ENCODE measurements around the gene NEO1.
A peak's percentile ranks its signal among the peaks of the same experiment; 100 is the strongest.

NEO1 gene

DNA sequence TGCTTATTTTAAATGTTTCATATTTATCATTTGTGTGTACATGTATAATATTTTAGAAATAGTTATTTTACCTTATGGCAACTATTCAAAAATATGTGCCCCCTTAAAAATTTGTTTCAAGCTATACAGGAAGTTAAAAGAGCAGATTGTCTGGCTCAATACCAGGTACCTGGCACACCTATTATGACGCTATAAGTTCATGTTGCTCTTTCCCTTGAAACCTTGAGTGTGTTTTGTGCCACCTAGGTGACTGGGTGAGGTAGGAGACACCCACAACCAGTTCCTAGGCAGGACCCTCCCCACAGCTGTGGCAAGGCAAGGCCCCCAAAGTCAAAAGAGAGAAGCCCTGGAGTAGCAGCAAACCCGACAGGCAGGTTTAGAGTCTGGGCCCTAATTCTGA lies 20.6 kb upstream of the NEO1 start:
- DNase-seq (ENCODE audit: low read depth, low spot score): no peak

DNA sequence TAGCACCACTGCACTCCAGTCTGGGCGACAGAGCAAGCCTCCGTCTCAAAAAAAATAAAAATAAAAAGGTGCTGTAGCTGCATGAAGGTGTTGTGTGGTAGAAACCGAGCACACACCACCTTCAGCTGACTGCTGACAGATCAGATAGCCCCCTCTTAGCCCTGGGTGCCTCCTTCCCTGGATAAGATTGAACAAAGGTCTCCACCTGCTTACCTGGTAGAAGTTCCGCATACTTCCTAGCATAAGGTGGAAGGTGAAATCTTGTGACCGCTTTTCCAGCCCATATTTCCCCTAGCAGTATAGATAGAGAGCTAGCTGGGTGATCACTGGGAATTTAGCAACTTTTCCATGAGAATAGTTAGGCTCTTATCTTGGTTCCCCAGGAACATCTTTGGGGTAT lies 18.7 kb upstream of the NEO1 start:
- DNase-seq (ENCODE audit: low read depth, low spot score): no peak

DNA sequence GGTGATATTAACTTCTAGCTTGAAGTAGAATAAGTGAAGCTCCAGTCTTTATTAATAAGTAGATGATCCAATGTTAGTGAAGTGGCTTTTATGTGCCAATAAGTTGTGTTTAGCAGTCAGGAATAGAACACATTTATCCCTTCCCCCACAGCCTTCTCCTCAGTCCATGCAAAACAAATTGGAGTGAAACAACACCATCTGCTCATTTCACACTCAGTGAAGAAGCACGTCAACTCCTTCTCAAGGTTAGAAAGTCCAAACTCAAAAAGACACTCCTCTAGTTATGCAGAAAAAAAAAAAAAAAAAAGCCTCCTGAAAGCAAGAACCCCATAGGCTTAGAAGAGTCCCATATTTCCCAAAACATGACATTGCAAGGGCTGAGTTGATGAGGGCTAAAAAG lies 18.0 kb upstream of the NEO1 start:
- DNase-seq (ENCODE audit: low read depth, low spot score): no peak

DNA sequence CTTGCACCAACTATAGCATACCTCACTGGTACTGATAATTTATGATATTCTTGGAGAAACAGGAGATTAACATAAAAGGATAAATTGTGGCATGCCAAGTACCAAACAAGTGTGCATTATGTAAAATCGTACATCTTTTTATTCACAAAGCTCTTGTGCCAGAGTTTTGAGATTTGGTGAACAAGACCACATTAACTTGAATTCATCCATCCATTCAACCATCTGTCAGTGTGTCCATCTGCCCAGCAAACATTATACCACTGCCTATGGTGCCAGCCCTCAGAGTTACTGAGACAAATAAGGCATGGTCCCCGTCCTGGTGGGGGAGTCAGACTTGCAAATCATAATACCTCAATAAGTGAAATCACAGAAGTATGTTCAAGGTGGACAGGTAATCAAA lies 17.0 kb upstream of the NEO1 start:
- DNase-seq (ENCODE audit: low read depth, low spot score): no peak

DNA sequence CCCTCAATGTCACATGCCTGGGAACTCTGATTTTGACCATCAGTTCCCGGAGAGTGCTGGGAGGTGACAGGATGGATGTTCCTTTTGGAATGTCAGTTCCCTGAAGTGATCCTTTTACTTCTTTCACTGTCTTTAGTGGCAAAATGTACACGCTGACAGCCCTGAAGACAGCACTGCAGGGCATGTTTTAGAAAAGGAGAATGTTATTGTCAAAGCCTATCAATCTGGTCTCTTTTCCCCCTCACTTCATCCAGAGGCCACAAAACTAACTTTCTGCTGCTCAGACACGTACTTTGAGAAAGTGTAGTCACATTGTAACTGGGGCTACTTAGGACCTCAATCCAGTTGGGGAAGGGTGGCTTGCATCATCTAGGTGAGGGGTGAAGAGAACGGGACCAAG lies 14.0 kb upstream of the NEO1 start:
- DNase-seq (ENCODE audit: low read depth, low spot score): no peak

DNA sequence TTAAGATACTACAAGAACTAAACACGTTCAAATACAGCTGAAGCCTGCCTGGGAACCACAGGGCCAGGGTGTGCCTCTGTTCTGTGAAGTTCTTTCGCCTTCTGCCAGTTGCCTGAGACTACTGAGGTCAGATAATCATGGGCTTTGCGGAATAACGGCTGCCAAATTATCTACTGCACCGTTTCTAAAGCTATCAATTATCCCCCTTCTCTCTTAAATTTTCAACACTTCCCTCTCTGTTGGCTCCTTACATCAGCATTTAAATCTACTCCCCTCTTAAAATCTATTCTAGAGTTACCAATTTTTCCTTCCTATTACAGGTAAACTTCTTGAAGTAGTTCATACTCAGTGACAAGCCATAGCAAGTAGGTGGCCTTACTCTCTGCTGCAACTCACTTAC lies 6.2 kb upstream of the NEO1 start:
- no peak for DNase-seq (ENCODE audit: low read depth, low spot score)

DNA sequence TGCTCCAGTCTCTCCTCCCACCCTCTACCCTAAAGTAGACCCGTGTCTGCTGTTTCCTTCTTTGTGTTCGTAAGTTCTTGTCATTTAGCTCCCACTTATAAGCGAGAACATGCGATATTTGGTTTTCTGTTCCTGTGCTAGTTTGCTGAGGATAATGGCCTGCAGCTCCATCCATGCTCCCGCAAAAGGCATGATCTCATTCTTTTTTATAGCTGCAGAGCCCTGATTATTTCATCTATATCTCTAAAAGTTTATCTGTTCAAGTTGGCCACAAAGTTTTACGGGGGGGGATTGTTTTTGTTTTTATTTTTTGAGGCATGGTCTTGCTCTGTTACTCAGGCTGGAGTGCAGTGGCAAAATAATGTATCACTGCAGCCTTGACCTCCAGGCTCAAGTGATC lies 4.4 kb upstream of the NEO1 start:
- no peak for DNase-seq (ENCODE audit: low read depth, low spot score)

DNA sequence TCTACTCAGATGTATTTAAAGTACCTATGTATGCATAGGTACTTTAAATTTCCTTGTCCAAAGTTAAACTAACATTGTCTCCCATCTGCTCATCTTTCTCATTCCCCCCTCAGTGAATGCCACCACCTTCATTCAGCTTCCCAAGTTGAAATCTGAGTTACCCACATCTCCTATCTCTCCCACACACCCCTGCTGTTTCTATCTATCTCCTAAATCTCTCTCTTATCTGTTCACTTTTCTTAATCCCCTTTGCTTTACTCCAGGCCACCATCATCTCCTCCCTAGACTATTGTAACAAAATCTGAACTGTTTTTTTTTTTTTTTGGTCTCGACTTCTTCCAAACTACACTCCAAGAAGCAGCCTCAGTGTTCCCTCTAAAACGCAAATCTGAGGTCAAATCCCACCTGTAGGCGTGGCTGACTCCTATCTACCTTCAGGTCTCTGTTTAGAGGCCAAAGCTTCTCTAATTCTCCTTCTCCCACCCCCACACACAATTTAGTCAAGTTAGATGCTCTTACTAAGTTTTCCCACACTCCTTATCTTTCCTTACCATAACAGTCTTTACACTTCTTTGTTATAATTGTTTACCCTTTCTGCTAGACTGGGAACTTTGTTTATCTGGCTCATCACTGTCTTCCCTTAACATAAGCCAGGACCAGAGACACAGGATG lies 3.5 kb upstream of the NEO1 start:
- no peak for DNase-seq (ENCODE audit: low read depth, low spot score)

DNA sequence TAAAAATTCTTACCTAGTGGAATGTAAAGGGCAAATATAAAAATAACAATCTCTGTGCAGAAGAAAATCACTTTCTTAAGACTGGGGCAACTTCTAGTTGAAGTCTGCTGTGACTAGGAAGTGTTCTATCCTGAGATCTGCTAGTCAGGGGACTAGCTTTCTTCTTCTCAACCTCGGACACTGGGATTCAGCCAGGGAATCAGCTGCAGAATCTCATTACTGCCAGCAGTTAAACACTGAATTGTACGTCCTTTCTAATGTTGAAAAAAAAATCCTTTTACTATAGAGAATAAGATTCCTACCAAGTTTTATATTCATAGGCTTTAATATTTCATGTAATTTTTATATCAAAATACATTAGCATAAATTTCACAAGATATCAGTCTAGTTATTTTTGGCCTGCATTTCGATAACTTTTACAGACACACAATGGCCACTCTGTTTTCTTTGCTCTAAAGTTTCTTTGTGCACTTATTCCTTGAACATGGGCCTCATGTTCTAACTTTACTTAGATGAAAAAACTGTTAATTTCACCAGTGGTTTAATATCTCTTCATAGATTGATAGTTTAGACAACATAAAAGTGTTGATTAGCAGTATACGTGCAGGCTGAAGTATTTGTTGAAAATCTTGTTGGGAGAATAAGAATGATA lies 2.6 kb upstream of the NEO1 start:
- DNase-seq (ENCODE audit: low read depth, low spot score): no peak

DNA sequence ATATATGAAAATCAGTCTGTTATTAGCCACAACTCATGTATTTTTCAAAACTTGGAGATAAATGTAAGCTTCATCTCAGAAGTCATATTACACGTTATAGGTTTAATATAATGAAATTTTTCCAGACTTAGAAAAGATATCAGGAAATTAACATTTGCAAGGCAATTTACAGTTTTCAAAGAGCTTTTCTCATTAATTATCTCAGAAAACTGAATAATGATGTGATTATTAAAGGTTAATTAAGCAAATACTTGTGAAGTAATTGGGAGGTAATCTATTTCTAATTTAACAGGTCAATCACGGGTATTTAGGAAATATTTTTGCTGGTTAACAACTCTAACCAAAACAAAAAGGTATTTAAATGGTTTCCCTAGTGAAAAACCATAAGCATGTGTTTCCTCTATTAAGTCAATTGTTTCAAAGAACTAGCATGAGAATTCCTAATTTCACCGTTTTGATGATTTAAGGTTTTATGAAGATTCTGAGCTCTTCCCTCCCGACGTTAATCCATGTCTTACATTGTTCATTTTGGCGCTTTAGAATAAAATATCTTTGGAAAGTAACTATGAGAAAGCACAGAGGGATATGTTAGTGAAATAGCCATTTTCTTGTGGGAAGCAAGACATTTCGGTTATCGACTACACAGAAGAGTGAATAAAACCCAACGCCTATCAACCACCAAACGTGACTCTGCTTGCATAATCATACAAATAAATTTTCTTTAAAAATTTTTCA lies 1.5 kb upstream of the NEO1 start:
- DNase-seq (ENCODE audit: low read depth, low spot score): no peak

DNA sequence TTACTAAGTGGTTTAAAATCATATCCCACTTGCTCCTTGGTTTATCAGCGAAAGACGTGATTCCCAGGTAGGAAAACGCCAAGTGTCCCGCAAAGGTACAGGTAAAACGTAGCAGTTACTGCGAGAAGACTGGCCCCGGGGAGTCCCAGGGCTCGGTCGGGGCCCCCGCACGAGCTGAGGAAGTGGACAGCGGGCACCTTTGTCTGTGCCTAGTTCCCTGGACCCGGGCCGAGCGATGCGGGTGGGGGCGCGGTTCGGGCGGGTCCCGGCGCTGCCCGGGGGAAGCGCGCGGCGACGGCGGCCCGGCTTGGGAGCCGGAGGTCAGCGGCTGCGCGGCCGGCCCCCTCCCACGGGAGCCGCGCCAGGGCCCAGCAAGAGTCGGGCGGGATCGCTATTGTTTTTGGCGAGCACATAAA lies 864 bp upstream of the NEO1 start:
- DNase-seq (ENCODE audit: low read depth, low spot score): no peak

DNA sequence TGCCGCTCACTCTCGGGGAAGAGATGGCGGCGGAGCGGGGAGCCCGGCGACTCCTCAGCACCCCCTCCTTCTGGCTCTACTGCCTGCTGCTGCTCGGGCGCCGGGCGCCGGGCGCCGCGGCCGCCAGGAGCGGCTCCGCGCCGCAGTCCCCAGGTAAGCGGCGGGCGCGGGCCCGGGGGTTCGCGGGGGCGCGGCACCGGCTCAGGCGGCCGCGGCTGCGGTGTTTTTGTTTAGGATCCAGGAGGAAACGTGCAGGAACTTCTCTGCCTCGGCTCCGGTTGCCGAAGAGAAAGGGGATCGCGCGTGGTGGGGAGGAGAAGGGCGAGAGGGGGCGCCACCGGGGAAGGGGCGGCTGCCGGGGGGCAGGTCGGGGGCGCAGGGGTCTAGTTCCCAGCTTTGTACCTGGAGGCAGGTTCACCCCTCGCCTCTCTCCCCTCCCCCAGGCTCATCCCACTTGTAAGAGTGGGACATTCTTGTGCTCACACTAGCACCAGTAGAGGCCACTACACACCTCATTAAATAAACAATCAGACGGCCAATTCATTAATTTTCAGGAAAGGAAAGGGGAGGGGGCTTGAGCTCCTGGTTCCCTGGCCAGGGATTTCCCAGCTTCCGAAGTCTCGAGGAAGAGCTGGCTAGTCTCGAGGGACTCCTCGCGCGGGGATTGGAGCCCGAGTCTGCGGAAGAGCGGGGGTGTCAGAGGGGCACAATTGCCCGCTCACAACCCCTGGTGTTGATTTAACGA lies 562 bp downstream of the NEO1 start:
- peak; percentile 35 for DNase-seq (ENCODE audit: low read depth, low spot score)

DNA sequence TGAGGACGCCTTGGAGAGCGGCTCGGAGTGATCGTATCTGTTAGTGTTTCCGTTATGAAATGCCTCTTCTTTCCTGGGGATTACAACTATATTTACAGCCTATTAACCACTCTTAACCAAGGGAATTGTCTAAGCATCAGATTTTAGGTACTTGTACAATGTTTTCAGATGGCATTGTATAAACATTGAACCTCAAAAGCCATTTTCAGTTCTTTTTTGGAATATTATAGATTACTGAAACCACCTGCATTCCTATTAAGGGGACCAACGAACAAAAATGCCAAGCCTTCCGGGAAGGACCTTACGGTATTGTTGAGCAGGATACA lies 1.1 kb downstream of the NEO1 start:
- no peak for DNase-seq (ENCODE audit: low read depth, low spot score)

DNA sequence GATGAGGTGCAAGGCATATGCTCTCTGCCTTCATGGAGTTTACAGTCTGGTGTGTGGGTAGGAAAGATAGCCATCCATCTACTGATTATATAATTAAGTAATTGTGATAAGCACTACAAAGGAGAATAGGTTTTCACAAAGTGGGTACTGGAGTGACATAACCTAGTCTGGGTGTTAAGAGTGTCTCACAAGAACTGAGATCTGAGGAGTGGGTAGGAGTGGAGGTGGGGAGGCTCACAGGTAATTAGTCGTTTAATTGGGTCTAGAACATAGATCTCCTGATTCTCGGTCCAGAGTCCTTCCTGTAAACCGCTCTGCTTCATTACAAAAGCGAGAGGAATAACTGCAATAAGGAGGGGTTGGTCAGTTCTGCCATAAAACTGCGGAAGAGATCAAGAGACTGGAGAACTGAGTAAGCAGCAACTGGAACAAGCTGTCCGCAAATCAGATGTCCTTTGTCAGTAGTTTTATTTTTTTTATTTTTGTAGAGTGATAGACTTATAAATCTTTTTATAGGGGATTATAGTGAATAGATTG lies 2.2 kb downstream of the NEO1 start:
- no peak for DNase-seq (ENCODE audit: low read depth, low spot score)

DNA sequence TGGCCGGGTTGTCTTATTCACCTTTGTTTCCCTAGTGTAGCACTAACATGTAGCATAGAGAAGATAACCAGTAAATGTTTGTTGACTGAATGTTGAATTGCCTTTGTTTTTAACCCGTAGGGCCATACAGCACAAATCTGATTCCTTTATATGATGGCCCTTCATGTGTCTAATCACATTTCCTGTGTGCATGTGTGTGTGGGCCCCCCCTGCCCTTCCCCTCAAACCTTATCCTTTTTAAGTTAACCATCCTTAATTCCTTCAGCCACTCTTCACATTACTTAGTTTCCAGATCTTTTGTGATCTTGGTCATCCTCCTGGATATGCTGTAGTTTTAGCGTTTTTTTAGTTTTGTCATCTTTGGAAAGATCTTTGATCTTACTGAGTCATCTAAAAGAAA lies 4.2 kb downstream of the NEO1 start:
- no peak for DNase-seq (ENCODE audit: low read depth, low spot score)

DNA sequence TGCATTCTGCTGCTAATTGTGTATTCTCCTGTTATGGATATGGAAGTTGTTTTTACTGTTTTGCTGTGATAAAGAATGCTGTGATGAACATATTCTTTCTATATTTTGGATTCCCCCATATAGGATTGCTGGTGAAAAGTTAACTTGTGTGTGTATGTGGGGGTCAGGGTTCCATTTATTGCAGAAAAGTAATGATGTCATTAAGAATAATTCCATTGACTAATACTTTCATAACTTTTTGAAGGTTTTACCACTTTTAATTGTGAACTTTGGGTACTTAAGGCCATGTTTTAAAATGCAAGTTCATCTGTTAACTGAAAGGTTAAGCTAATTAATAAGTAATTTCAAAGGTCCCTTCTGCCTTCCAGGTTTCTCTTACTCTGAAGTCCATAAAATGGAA lies 6.2 kb downstream of the NEO1 start:
- DNase-seq (ENCODE audit: low read depth, low spot score): no peak

DNA sequence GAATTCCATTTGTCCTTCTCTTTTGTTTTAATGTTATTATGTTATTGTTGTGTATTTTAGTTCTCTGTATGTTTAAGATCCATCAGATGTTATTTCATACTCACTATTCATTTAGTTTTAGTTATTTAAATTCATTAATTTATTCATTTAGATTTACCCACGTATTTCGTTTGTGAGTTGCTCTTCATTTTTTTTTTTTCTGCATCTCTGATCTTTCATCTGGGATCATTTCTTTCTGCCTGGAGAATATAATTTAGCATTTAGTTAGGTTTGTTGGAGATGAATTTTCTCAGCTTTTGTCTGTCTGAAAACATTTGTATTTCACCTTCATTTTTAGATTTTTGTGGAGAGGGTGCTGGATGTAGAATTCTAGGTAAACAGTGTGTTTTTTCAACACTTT lies 12.9 kb downstream of the NEO1 start:
- DNase-seq (ENCODE audit: low read depth, low spot score): no peak

DNA sequence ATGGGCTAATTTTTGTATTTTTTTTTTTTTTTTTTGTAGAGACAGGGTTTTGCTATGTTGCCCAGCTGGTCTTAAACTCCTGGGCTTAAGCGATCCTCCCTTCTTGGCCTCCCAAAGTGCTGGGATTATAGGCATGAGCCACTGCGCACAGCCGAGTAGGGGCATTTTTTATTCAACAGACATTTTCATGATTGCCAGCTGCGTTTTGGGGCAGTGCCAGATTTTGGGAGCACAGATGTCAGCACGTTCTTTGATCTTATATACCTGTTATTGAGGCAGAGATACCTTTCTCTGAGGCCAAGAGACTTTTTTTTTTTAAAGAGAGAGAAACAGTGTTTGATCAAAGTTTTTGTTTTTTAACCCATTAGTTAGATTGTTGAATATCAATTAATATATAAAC lies 16.8 kb downstream of the NEO1 start:
- no peak for DNase-seq (ENCODE audit: low read depth, low spot score)

DNA sequence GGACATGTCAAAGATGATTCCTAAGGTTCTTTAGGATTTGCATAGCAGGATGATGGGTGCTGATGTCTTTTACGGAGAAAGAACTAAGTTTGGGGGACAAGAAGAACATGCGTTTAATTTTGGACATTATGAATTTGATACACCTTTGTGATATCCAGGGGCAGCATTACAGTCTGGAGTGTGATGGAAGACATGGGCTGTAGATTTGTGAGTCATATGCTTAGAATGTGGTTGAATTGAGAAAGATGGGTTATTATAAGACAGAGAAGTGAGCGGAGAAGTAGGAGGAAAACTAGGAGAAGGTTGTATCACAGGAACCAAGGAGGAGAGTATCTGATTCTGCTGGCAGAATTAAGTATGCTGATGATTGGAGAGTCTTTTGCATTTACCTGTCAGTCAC lies 20.6 kb downstream of the NEO1 start:
- DNase-seq (ENCODE audit: low read depth, low spot score): no peak

DNA sequence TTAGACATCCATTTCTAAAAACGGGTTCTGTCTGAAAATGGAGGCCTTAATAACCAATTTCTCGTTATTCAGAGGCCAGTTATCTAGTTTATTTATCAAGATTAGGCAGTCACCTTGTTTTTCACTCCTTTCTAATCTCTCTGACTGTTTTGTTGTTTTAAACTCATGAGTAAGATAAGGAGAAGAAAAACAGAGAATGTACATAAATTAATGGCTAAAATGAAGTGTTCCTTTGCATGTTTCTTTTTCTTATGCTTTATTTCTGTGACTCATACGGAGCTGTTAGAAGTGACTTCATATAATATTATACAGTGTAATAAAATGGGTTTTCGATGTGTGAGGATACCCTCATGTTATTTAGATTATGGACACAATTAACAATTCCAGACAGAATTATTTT lies 22.0 kb downstream of the NEO1 start:
- DNase-seq (ENCODE audit: low read depth, low spot score): no peak

DNA sequence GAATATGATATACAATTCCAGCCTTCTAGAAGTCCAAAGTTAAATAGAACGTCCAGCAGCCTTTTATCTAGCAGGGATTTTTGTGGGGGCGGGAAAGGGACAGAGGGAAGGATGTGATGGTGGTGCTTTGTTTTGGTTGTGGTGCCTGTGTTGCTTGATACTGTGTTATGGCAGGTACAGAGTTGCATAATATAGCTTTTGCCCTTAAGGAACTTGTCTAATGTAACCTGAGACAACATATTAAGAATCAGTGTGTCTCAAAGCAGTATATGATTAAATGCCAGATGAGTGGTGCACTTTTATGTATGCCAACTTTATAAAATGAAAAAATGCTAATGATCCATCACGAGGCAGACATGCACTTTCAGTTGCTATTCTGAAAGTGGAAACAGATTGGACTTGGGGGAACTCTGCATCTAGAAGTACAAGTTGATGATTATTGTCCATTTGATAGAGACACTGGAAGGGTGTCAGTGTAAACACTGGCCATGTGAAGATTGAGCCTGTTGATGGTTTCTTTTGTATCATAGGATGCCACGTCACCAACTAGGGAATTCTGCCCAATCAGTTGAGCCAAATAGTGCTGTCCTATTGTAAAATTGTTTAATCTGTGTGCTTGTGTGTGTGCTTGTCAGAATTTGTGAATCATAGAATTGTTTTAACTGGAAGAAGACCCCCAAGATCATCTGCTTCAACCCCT lies 23.0 kb downstream of the NEO1 start:
- DNase-seq (ENCODE audit: low read depth, low spot score): no peak

DNA sequence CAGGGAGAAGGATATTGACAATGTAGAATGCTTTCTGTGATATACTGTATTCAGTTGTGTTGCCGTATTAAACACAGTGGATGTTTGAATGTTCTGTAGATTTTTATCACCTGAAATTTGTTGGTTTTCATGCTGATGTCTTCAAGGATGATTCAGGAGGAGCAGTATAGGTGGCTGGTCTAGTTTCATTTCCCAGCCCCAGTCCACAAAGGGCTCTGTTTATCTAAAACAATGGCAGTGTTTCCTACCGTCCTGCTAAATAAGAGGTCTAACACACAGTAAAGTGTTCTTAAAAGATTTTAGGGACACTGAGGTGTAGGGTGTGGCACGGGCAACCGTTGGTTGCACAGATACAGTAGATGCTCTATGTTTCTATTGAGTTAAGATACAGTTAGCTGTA lies 26.0 kb downstream of the NEO1 start:
- no peak for DNase-seq (ENCODE audit: low read depth, low spot score)

Data from iPS DF 19.7 (cell line).